ENCODE data around the gene WFDC1.

DNA sequence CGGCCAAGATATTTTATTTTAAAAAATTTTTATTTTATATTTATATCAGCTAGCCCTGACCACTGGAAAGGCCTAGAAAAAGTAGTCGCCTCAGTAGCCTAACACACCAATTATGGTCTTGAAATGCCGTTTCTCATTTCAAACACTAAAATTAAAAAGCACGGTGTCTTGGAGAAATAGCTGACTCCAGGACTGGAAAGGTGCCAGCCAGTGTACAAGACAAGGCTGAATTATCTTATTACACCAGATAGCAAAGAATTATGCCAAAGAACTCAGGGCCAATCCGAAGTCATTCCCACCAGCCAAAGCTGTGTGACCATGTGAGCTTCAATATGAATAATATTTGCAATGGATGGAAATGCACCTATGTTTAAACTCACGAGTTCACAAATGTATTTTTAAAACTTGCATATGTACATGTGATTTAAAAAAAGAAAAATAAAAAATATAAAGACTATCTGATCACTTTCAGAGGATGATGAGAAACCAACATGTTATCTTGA is 53.8 kb downstream of the WFDC1 start:
- TF ChIP-seq CTCF (IDR thresholded peaks at IDR 0.05) = no peak
- TF ChIP-seq POLR2A (IDR thresholded peaks at IDR 0.05) = no peak

Measured in uterus (tissue), 2 donors.